ENCODE results near the gene TRIM66. TPM values are rescaled to one million over a fixed set of nuclear protein-coding genes. Genes with fewer than 3 reads are reported as not detected.

TRIM66 gene
- total and polyA plus RNA-seq, 9 of the 15 experiments (the other 6 are each of a cell fraction or from before 2014, with no cell fraction given): 1.1 to 7.3 (median 4.9) TPM

GRCh38 chr11:8688414-8689362, 6.2 kb upstream of the TRIM66 start (continued):
- TF ChIP-seq ZBTB26 (CRISPR knock-in tag; IDR thresholded peaks at IDR 0.05) (0 out of 2 replicates have a peak, but pooled peaks have one; percentile 12), PURB (CRISPR knock-in tag; IDR thresholded peaks at IDR 0.05; ENCODE audit: low read depth) (no peak), NR0B1 (IDR thresholded peaks at IDR 0.05; ENCODE audit: partially characterized antibody) (no peak), ZNF717 (CRISPR knock-in tag; IDR thresholded peaks at IDR 0.05) (0 out of 2 replicates have a peak, but pooled peaks have one; percentile 18), ZNF644 (tag; IDR thresholded peaks at IDR 0.05; ENCODE audit: low read depth) (peak; percentile 48; the same call in 1 of the 2 replicates), ZNF507 (tag; conservative IDR thresholded peaks at IDR 0.05) (no peak), E2F6 (IDR thresholded peaks at IDR 0.05; ENCODE audit: borderline replicate concordance in 1 of 2, extremely low read depth in 1 of 2, insufficient read depth in 1 of 2, insufficient read length in 1 of 2, low read depth in 1 of 2, low read length in 1 of 2, poor library complexity in 1 of 2, severe bottlenecking in 1 of 2) (peak; percentile 83 to 86), ARHGAP35 (IDR thresholded peaks at IDR 0.05; ENCODE audit: partially characterized antibody) (no peak), HNRNPK (IDR thresholded peaks at IDR 0.05; ENCODE audit: low read depth, low read length, poor library complexity, severe bottlenecking) (no peak), TRIM24 (IDR thresholded peaks at IDR 0.05) (peak in 1 of 2 experiments; percentile 88; a peak in 2 of 4 replicates), SREBF1 (IDR thresholded peaks at IDR 0.05; ENCODE audit: borderline replicate concordance, low read depth, low read length) (0 out of 2 replicates have a peak, but pooled peaks have one; percentile 42)

Measured in K562 (cell line).